IMR-90 (cell line): Measurements from ENCODE around the gene TRAPPC10. TPM values are rescaled to one million over a fixed set of nuclear protein-coding genes. Genes with fewer than 3 reads are reported as not detected.

Experiments
- ATAC-seq: fragments of 200-7000 bp; cut with Tn5 transposase; 2 replicates; pipeline ENCODE4 v1.9.1; 2020; ENCODE audit warnings: low read depth, mild to moderate bottlenecking, moderate library complexity
- BruUV-seq: library from RNA; stranded (reverse); fragments of 400-500 nt; replicated peaks from 2 replicates; lab custom pipeline; 2021; lab: Mats Ljungman, UMichigan
- CTCF ChIA-PET: fragments of 300-600 bp; formaldehyde crosslinking; extraction: SDS; loops from one replicate; lab custom pipeline; 2021; ENCODE audit warnings: antibody characterized with exemption; lab: Yijun Ruan, JAX
- POLR2A ChIA-PET: fragments of 300-600 bp; sonication (Branson Sonifier 250); formaldehyde crosslinking; loops from one replicate; lab custom pipeline; 2022; ENCODE audit warnings: antibody characterized with exemption; ENCODE audit not compliant: unreplicated experiment; lab: Charles Lee
- DNase-seq: peaks from one replicate; pipeline ENCODE4 v3.0.0; 2013
- H2AFZ ChIP-seq: replicated peaks from 2 replicates; pipeline ENCODE3; 2013; ENCODE audit warnings: low read length, mild to moderate bottlenecking; ENCODE audit not compliant: poor library complexity
- H2AK5ac ChIP-seq: 2 replicates; pipeline ENCODE4 v1.6.1; 2013; ENCODE audit warnings: low read depth, low read length, inconsistent platforms
- H2AK9ac ChIP-seq: replicated peaks from 2 replicates; pipeline ENCODE3; 2013; ENCODE audit warnings: mild to moderate bottlenecking, low read depth, low read length, moderate library complexity; ENCODE audit not compliant: poor library complexity
- H2BK120ac ChIP-seq: 2 replicates; pipeline ENCODE4 v1.6.1; 2013; ENCODE audit warnings: low read depth, low read length, inconsistent platforms
- H2BK15ac ChIP-seq: 3 replicates; pipeline ENCODE4 v1.6.1; 2013; ENCODE audit warnings: low read depth, low read length, inconsistent platforms
- H2BK20ac ChIP-seq: 2 replicates; pipeline ENCODE4 v1.6.1; 2013; ENCODE audit warnings: low read depth, mild to moderate bottlenecking, inconsistent platforms, low read length, moderate library complexity
- H2BK5ac ChIP-seq: 2 replicates; pipeline ENCODE4 v1.6.1; 2013; ENCODE audit warnings: mild to moderate bottlenecking, low read depth, low read length, inconsistent platforms; ENCODE audit not compliant: poor library complexity, severe bottlenecking
- H3K14ac ChIP-seq: replicated peaks from 2 replicates; pipeline ENCODE4 v1.6.1; 2013; ENCODE audit warnings: low read depth, low read length, inconsistent platforms
- H3K18ac ChIP-seq: 2 replicates; pipeline ENCODE4 v1.6.1; 2013; ENCODE audit warnings: low read depth, low read length, control low read depth
- H3K23ac ChIP-seq: 2 replicates; pipeline ENCODE4 v1.6.1; 2013; ENCODE audit warnings: low read depth, low read length, inconsistent platforms
- H3K27ac ChIP-seq: 2 replicates; pipeline ENCODE4 v1.5.1; 2013; ENCODE audit warnings: mild to moderate bottlenecking, control low read depth, low read length; ENCODE audit not compliant: insufficient read depth
- H3K27me3 ChIP-seq: 2 replicates; pipeline ENCODE4 v1.6.1; 2013; ENCODE audit warnings: low read length; ENCODE audit not compliant: control insufficient read depth, insufficient read depth
- H3K36me3 ChIP-seq: 2 replicates; pipeline ENCODE4 v1.6.1; 2013; ENCODE audit warnings: low read length, mixed read lengths; ENCODE audit not compliant: control insufficient read depth, insufficient read depth
- H3K4ac ChIP-seq: 2 replicates; pipeline ENCODE4 v1.6.1; 2013; ENCODE audit warnings: low read depth, low read length, inconsistent platforms
- H3K4me1 ChIP-seq: 2 replicates; pipeline ENCODE4 v1.6.1; 2013; ENCODE audit warnings: low read length, mixed read lengths; ENCODE audit not compliant: control insufficient read depth, insufficient read depth
- H3K4me2 ChIP-seq: 2 replicates; pipeline ENCODE4 v1.6.1; 2013; ENCODE audit warnings: low read depth, mild to moderate bottlenecking, control low read depth, low read length, moderate library complexity
- H3K4me3 ChIP-seq: 2 replicates; pipeline ENCODE4 v1.5.1; 2013; ENCODE audit warnings: low read depth, mild to moderate bottlenecking, control low read depth, low read length, moderate library complexity; ENCODE audit not compliant: insufficient read depth
- H3K56ac ChIP-seq: 2 replicates; pipeline ENCODE4 v1.6.1; 2013; ENCODE audit warnings: low read length, inconsistent platforms; ENCODE audit not compliant: insufficient read depth; ENCODE audit errors: extremely low read depth
- H3K79me1 ChIP-seq, 2 experiments: 2 replicates each; pipeline ENCODE4 v1.6.1; 2013; ENCODE audit warnings: low read length in 2 of 2, inconsistent platforms in 1 of 2, low read depth in 1 of 2
- H3K9ac ChIP-seq: 2 replicates; pipeline ENCODE4 v1.6.1; 2013; ENCODE audit warnings: low read depth, low read length, control low read depth
- H3K9me1 ChIP-seq: 2 replicates; pipeline ENCODE4 v1.6.1; 2013; ENCODE audit warnings: low read length, inconsistent platforms; ENCODE audit not compliant: insufficient read depth
- H3K9me3 ChIP-seq: 2 replicates; pipeline ENCODE4 v1.6.1; 2013; ENCODE audit warnings: low read length; ENCODE audit not compliant: control insufficient read depth, insufficient read depth
- H4K20me1 ChIP-seq: 2 replicates; pipeline ENCODE4 v1.6.1; 2013; ENCODE audit warnings: low read length, inconsistent platforms; ENCODE audit not compliant: insufficient read depth
- H4K5ac ChIP-seq: 2 replicates; pipeline ENCODE4 v1.6.1; 2013; ENCODE audit warnings: mild to moderate bottlenecking, low read depth, low read length, control low read depth
- H4K8ac ChIP-seq, 2 experiments: 2 replicates each; pipeline ENCODE4 v1.6.1; 2013; ENCODE audit warnings: low read depth in 2 of 2, low read length in 2 of 2, control low read depth in 1 of 2, inconsistent platforms in 1 of 2
- H4K91ac ChIP-seq: 2 replicates; pipeline ENCODE4 v1.6.1; 2013; ENCODE audit warnings: low read depth, low read length, inconsistent platforms; ENCODE audit not compliant: insufficient read depth
- BHLHE40 ChIP-seq: fragments of 150-350 bp; IDR thresholded peaks from 2 replicates; pipeline ENCODE4 v1.6.1; 2016; ENCODE audit warnings: mild to moderate bottlenecking, low read depth, low read length
- CEBPB ChIP-seq: IDR thresholded peaks from 2 replicates; pipeline ENCODE4 v1.6.1; 2012; ENCODE audit warnings: low read depth, low read length, improper control_type of control experiment
- CHD1 ChIP-seq: IDR thresholded peaks from 2 replicates; pipeline ENCODE4 v1.6.1; 2012; ENCODE audit warnings: low read depth, low read length, improper control_type of control experiment
- FOS ChIP-seq: fragments of 150-350 bp; IDR thresholded peaks from 2 replicates; pipeline ENCODE4 v1.6.1; 2016; ENCODE audit warnings: low read depth, low read length
- MAFK ChIP-seq: IDR thresholded peaks from 2 replicates; pipeline ENCODE4 v1.6.1; 2012; ENCODE audit warnings: low read depth, low read length, improper control_type of control experiment
- MAZ ChIP-seq: IDR thresholded peaks from 2 replicates; pipeline ENCODE4 v1.6.1; 2012; ENCODE audit warnings: low read depth, mild to moderate bottlenecking, low read length, improper control_type of control experiment, moderate library complexity, borderline replicate concordance
- MXI1 ChIP-seq: IDR thresholded peaks from 2 replicates; pipeline ENCODE4 v1.6.1; 2012; ENCODE audit warnings: low read depth, mild to moderate bottlenecking, low read length, moderate library complexity, borderline replicate concordance
- NFE2L2 ChIP-seq: fragments of 150-350 bp; IDR thresholded peaks from 2 replicates; pipeline ENCODE4 v1.6.1; 2016; ENCODE audit warnings: low read depth, mild to moderate bottlenecking, low read length
- POLR2A ChIP-seq: IDR thresholded peaks from 2 replicates; pipeline ENCODE4 v1.6.1; 2012; ENCODE audit warnings: mild to moderate bottlenecking, low read depth, low read length
- RAD21 ChIP-seq: IDR thresholded peaks from 2 replicates; pipeline ENCODE4 v1.6.1; 2012; ENCODE audit warnings: low read length, improper control_type of control experiment
- RCOR1 ChIP-seq: IDR thresholded peaks from 2 replicates; pipeline ENCODE4 v1.6.1; 2012; ENCODE audit warnings: mild to moderate bottlenecking, low read length, improper control_type of control experiment; ENCODE audit not compliant: insufficient replicate concordance
- RFX5 ChIP-seq: IDR thresholded peaks from 2 replicates; pipeline ENCODE4 v1.8.0; 2012; ENCODE audit warnings: low read depth, mild to moderate bottlenecking, low read length, moderate library complexity
- SMC3 ChIP-seq: fragments of 150-350 bp; IDR thresholded peaks from 2 replicates; pipeline ENCODE4 v1.6.1; 2016; ENCODE audit warnings: low read depth, mild to moderate bottlenecking, antibody characterized with exemption, low read length, moderate library complexity
- WGBS, 2 experiments: methylation state at CpG; one replicate each; pipeline versions ENCODE4 v1.1.5 to v1.1.7; 2013; ENCODE audit warnings: missing lambda C conversion rate in 2 of 2; ENCODE audit not compliant: insufficient read length in 1 of 2; ENCODE audit errors: extremely low coverage in 2 of 2; 5-methylcytosine and 5-hydroxymethylcytosine counted together
- dilution Hi-C: fragments of 300-500 bp; cut with HindIII; formaldehyde crosslinking; loops from one replicate; pipeline ENCODE4 v1.14.3; 2018; ENCODE audit warnings: low sequenced_read_pairs; ENCODE audit not compliant: unreplicated experiment
- in situ Hi-C: fragments of 300-500 bp; cut with MboI; formaldehyde crosslinking; loops from 3 replicates; pipeline ENCODE4 v1.14.3; 2019; ENCODE audit warnings: low sequenced_read_pairs, inconsistent platforms, mixed read lengths
- intact Hi-C: fragments of 100-400 bp; cut with micrococcal nuclease; formaldehyde crosslinking; loops from 2 replicates; pipeline ENCODE4 v1.10.0; 2022
- polyA plus RNA-seq, 3 experiments: library from polyadenylated mRNA; depleted of rRNA; stranded (reverse); fragments of >200 nt; gene quantifications; 2 replicates each; pipeline ENCODE4 v1.2.3, GENCODE V29; 2012; ENCODE audit warnings: low replicate concordance in 1 of 3
- total RNA-seq: library from RNA; depleted of rRNA; stranded (reverse); fragments of >200 nt; gene quantifications from 2 replicates; pipeline ENCODE4 v1.2.3, GENCODE V29; 2012
- TF ChIP-seq, protein P1 (sequence below): fragments of 150-350 bp; IDR thresholded peaks from 2 replicates; pipeline ENCODE4 v1.6.1; 2017; ENCODE audit warnings: mild to moderate bottlenecking, antibody characterized with exemption, low read length, low read depth
- TF ChIP-seq, protein P2 (sequence below): conservative IDR thresholded peaks from 2 replicates; pipeline ENCODE4 v1.5.1; 2012; ENCODE audit warnings: mild to moderate bottlenecking, low read depth, low read length, improper control_type of control experiment
- TF ChIP-seq, protein P3 (sequence below): fragments of 150-350 bp; IDR thresholded peaks from 2 replicates; pipeline ENCODE4 v1.6.1; 2016; ENCODE audit warnings: low read depth, mild to moderate bottlenecking, low read length, moderate library complexity, borderline replicate concordance

The TRAPPC10 gene
- total and polyA plus RNA-seq, 2 of the 4 experiments (the other 2 are of a cell fraction) = 17.8 to 18.1 TPM

- ChIA-PET POLR2A (no interaction called here), CTCF (no interaction called here)
- H3K4me1 ChIP-seq = peaks cover 20% of the 10 kb centered on the region
- dilution Hi-C loops (no loop called here), in situ Hi-C loops (no loop called here), intact Hi-C loops (loop anchor here (5.0 kb wide), 1 partner anchor 41 kb away; the partner anchor contains the start of gene TRAPPC10)
- H4K5ac ChIP-seq = no peak overlapping the region
- H3K27me3 ChIP-seq = no peaks in the 10 kb centered on the region
- 95% methylated on average over 5 of the region's 6 CpGs; no CpG with 5 or more reads in 1 of the 2 experiments for WGBS, 2 experiments
- no peak overlapping the region for H3K23ac ChIP-seq
- no peak overlapping the region for H4K91ac ChIP-seq
- H2AK5ac ChIP-seq = no peak overlapping the region
- no peak overlapping the region for H2AFZ ChIP-seq
- TF ChIP-seq NFE2L2 = no peak
- TF ChIP-seq MAZ = no peak
- TF ChIP-seq, protein P1, sequence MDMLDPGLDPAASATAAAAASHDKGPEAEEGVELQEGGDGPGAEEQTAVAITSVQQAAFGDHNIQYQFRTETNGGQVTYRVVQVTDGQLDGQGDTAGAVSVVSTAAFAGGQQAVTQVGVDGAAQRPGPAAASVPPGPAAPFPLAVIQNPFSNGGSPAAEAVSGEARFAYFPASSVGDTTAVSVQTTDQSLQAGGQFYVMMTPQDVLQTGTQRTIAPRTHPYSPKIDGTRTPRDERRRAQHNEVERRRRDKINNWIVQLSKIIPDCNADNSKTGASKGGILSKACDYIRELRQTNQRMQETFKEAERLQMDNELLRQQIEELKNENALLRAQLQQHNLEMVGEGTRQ = no peak
- TF ChIP-seq, protein P2, sequence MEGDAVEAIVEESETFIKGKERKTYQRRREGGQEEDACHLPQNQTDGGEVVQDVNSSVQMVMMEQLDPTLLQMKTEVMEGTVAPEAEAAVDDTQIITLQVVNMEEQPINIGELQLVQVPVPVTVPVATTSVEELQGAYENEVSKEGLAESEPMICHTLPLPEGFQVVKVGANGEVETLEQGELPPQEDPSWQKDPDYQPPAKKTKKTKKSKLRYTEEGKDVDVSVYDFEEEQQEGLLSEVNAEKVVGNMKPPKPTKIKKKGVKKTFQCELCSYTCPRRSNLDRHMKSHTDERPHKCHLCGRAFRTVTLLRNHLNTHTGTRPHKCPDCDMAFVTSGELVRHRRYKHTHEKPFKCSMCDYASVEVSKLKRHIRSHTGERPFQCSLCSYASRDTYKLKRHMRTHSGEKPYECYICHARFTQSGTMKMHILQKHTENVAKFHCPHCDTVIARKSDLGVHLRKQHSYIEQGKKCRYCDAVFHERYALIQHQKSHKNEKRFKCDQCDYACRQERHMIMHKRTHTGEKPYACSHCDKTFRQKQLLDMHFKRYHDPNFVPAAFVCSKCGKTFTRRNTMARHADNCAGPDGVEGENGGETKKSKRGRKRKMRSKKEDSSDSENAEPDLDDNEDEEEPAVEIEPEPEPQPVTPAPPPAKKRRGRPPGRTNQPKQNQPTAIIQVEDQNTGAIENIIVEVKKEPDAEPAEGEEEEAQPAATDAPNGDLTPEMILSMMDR = no peak
- TF ChIP-seq RCOR1 = no peak
- no peak for TF ChIP-seq MAFK
- no peak for TF ChIP-seq CHD1
- TF ChIP-seq FOS = no peak
- no peak for TF ChIP-seq RFX5
- TF ChIP-seq BHLHE40 = no peak
- no peak for TF ChIP-seq CEBPB
- no peak for TF ChIP-seq POLR2A
- TF ChIP-seq MXI1 = no peak
- TF ChIP-seq, protein P3, sequence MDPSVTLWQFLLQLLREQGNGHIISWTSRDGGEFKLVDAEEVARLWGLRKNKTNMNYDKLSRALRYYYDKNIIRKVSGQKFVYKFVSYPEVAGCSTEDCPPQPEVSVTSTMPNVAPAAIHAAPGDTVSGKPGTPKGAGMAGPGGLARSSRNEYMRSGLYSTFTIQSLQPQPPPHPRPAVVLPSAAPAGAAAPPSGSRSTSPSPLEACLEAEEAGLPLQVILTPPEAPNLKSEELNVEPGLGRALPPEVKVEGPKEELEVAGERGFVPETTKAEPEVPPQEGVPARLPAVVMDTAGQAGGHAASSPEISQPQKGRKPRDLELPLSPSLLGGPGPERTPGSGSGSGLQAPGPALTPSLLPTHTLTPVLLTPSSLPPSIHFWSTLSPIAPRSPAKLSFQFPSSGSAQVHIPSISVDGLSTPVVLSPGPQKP = no peak
- no peak for TF ChIP-seq RAD21
- no peak for TF ChIP-seq SMC3
- H3K4me2 ChIP-seq = no peak overlapping the region
- ATAC-seq (no peak), DNase-seq (no peak)
- H3K4me3 ChIP-seq = no peak overlapping the region
- no peak overlapping the region for H3K56ac ChIP-seq
- peaks cover 59 to 81% of the 10 kb centered on the region in 2 experiments for H3K79me1 ChIP-seq
- no peak overlapping the region for H2BK5ac ChIP-seq
- no peak overlapping the region for H3K18ac ChIP-seq
- no peaks in the 10 kb centered on the region for H3K9me3 ChIP-seq
- BruUV-seq = no TSS peak
- no peak overlapping the region for H3K27ac ChIP-seq
- H2BK120ac ChIP-seq = no peak overlapping the region
- no peak overlapping the region for H2BK15ac ChIP-seq
- peaks cover 27% of the 10 kb centered on the region for H3K9me1 ChIP-seq
- H2BK20ac ChIP-seq = no peak overlapping the region
- no peak overlapping the region for H4K8ac ChIP-seq
- no peak overlapping the region for H3K4ac ChIP-seq
- H3K9ac ChIP-seq = no peak overlapping the region
- H3K36me3 ChIP-seq = peaks cover 13% of the 10 kb centered on the region
- no peak overlapping the region for H2AK9ac ChIP-seq
- H3K14ac ChIP-seq = no peak overlapping the region
- peaks cover 43% of the 10 kb centered on the region for H4K20me1 ChIP-seq
Observed at GRCh38 chr21:44052830-44053226, 40.7 kb downstream of the TRAPPC10 start.
